ENCODE results near the gene PCNX1. TPM values are rescaled to one million over a fixed set of nuclear protein-coding genes. Genes with fewer than 3 reads are reported as not detected.

PCNX1 gene
- total RNA-seq, 1 donor from 2014 or later = 32.6 TPM

DNA sequence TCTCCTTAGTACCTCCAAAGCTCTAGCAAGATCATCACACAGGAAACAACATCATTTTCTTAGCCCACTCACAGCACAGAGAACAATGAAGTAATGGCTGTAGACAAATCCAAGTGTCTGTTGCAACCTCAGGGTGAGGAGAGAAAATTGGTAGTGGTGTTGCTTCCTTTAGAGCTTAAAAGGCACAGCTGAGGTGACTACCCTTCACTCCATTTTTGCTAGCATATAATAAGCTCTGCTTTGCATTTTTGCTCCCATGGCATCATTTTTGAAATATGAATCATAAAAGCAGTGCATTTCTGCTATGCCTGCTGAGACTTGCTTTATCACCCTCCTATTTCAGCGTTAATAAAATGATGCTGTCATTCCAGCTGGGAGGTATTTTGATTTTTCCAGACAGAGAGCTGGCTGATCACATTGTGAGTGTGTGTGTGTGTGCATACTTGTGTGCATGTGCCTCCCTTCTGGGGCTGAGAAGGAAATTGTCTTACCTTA is 18.5 kb upstream of the PCNX1 start:
- no peak for DNase-seq (ENCODE audit: low read depth, low spot score)

DNA sequence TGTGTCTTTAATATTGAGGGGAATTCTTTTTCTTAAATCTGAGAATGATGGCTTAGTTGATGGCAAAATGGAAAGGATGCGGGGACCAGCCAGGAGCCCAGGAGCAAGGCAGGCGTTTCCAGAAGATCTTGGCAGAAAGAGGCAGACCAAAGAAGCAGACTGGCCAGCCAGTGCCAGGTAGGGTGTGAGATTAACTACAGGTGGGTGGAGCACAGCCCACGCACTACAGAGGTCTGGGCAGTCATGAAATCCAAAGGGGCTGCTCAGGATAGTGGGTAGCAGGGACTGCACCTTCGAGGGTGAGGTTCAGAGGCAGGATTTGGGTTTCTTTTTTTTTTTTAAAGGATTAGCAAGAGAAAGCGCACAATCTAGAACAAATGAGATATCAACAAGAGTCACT is 17.7 kb upstream of the PCNX1 start:
- no peak for DNase-seq (ENCODE audit: low read depth, low spot score)

DNA sequence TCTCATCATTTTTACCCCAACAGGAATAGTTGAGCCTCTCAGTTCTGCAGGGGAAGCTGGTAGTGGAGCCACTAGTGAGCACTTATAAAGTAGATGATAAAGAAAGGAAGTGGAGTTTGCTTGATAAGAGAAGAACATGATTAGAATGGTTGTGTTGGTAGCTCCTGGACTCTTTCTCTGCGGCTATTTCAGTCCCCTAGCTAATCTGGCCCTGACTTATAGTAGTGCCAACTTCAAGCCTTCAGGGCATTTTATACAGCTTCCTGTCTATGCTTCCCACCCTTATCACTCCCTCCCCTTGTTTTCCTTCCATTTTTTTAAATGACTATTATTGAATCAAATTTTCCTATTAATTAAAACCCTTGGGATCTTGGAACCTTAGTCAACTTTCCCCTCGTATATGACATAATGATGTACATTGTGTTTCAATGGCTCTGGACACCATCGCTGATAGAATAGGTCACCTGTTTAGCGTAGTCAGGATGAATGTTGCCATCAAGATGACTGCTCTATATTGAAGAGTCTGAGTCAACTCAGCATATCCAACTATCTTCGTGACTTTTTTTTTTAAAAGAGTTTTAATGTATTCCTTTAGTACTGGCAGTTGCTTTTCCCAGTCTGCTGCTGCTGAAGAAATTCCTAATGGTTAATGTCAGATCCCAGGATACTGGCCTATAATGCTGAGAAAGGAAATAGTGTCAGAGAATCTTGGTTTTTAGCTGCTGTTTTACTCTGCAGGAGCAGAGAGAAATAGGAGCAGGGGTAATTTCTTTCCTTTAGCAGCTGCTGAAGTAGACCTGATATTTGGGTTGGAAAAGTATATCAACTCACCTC is 16.2 kb upstream of the PCNX1 start:
- no peak for DNase-seq (ENCODE audit: low read depth, low spot score)

DNA sequence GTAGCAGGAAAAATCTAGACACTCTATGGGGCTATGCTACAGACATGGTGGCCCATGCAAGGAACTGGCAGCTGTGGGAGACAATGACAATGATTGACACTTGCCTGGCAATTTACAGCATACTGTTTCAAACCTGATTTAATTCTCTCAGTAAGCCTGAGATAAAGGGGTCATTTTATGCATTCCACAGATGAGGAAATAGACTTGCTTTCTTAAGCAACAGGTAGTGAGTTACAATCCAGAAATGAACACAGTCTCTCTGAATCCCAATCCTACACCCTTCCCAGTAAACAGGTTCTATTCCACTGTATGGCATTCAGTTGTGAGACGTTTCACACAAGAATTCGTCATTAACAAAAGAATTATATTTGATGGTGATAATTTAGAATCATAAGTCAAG is 15.5 kb upstream of the PCNX1 start:
- DNase-seq (ENCODE audit: low read depth, low spot score) = no peak

DNA sequence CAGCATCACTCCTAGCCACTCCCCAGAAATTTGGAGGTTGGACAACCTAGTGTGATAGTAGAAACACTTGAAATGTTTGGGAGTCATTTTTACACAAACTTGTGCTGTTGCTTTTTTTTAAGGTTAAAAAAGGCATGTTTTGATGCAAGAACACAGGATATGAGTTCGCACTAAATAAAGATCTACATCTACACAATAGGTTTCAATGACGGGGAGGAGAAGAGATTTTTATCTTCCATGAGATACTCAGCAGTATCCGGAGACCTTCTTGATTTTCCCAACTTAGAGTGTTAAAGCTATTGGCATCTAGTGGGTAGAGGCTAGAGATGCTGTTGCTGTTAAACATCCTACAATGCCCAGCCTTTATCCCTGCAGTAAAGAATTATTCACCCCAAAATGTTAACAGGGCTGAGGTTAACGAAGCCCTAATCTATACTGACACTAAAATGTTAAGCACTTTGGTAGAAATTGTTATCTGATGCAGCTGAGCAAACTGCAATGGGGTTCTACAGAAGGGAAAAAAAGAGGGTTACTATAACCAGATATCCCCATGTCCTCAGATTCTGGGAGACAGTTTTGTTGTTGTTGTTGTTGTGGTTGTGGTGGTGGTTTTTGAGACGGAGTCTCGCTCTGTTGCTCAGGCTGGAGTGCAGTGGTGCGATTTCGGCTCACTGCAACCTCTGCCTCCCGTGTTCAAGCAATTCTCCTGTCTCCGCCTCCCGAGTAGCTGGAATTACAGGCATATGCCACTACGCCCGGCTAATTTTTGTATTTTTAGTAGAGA is 14.0 kb upstream of the PCNX1 start:
- DNase-seq (ENCODE audit: low read depth, low spot score) = no peak

DNA sequence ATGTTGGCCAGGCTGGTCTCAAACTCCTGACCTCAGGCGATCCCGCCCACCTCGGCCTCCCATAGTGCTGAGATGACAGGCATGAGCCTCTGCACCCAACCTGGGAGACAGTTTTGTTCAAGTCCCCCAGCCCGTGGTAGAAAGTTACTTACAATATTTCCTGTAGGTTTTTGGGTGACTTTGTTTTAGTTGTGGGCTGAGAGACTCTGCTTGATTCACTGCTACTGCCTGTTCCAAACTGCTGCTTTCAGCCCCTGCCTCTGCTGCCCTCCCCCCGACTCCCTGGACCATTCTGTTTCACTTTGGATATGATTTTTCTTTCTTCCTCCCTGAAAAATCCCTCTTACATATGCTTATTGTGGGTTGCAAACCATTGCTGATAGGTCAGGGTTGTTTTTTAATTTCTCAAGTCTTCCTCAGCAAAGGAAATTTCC is 13.4 kb upstream of the PCNX1 start:
- no peak for DNase-seq (ENCODE audit: low read depth, low spot score)

DNA sequence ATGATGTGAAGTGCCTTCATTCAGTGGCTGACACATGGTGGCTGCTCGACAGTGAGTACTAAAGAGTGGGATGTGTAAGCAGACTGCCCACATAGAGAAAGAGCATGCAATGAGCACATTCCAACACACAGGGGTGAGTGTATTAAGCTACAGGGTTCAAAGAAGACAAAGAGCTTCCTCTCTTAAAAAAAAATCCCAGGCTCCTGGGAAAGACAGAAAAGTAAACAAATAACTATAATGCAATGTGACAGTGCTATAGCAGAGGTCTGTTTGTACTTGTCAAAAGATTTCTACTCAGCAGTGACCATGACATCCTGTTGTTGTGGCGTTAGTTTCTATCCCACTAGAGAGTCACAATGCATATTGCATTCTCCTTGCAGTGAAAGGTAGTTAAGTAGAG is 12.4 kb upstream of the PCNX1 start:
- DNase-seq (ENCODE audit: low read depth, low spot score) = no peak

DNA sequence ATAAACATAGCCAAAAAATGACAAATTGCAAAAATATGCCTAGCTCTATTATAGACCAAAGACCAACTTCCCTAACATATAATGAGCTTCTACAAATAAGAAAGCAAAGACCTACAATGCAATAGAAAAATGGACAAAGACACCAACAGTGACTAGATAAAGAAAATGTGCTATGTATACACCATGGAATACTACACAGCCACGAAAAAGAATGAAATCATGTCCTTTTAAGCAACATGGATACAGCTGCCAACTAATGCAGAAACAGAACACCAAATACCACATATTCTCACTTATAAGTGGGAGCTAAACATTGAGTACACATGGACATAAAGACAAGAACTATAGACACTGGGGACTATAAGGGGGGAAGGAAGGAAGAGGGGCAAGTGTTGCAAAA is 10.9 kb upstream of the PCNX1 start:
- no peak for DNase-seq (ENCODE audit: low read depth, low spot score)

DNA sequence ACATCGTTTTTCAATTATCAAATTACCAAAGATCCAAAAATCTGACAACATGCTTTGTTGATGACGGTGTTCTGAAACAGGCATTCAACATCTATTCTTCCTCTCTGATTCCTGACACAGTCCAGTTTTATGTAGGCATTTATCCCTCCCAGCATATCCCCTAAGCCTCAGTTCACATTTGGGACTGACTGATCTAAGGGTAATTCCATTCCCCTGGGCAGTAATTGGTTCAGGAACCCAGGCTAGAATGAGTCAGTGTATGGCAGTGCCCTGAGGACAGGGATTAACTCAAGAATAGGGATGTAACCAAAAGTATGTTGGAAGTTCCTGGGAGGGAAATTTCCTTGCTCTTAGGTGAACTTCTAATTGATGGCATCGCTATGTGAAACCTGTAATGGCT is 10.3 kb upstream of the PCNX1 start:
- no peak for DNase-seq (ENCODE audit: low read depth, low spot score)

DNA sequence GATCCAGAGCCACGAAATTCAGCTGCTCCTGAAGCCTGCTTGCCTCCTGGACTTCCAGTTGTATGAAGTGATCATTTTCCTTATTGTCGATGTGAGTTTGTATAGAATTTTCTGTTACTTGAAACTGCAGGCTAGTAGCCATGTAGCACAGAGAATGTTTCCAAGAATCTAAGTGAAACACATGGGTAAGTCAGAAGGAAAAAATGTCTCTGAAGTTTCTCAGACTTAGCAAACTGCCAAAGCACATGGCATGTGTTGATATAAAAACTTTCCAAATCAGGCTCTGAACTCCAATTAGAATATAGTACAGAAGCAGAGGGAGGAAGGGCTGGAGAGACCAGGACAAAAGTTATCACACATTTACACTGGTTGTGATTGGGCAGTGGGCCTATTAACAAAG is 9.8 kb upstream of the PCNX1 start:
- DNase-seq (ENCODE audit: low read depth, low spot score) = no peak

DNA sequence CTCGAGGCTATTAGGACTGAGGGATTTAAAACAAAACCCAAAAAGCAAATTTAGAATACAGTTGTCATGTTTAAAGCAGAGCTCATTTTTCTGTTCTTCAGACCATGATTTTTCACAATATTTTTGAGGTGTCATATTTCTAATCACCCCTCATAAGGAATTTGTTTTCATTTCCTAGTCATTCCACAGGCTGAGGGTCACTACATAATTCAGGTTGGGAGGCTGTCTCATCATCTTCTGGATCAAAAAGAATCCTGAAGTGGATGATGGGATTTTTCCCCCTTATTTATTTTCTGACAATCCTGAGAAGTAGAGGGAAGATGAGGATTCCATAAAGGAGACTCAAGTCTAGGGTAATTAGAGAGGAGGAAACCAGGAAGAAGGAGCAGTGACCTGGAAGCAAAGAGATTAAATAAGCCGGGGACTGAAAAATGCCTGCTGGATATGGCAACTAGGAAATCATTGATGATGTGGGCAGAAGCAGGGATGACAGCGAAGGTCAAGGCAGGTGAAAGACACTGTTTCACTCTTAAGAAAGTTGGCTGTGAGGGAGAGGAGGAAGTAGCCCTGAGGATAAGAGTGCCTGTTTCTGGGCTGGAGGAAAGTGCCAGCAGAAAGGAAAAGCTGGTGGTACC is 9.0 kb upstream of the PCNX1 start:
- DNase-seq (ENCODE audit: low read depth, low spot score) = no peak

DNA sequence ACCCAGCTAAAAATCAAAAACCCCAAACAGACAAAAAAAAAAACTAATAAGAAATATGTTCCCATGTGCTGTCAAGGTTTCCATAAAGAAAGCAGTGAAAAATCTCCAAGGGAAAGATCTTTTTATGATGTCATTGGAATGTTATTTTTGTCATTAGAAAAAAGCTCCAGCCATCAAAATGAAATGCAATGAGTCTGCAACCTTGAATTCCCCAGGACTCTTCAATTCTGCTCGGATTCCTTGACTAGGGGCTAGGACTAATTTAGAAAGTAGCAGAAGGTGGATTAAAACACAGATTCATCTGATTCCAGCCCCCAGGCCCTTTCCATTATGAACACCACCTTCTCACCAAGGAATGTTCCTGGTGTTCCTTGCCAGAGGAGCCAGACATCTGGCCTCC is 6.0 kb upstream of the PCNX1 start:
- DNase-seq (ENCODE audit: low read depth, low spot score) = no peak

DNA sequence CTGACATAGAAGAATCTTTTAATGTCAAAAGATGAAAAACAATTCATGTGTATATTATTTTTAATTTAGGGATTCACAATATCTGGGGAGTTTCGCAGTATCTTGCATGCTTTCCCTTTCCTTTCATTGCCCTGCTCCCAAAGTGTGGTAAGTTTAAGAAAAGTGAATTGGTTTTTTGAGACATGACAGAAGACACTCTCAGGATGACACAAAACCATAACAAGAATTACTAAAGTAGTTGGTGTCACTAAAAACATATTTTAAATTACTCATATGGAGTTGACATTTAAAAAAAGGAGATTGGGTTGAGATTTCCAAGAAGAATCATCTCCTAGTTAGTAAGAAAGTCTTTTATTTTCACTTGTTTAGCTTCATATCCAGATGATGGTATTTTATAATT is 5.1 kb upstream of the PCNX1 start:
- no peak for DNase-seq (ENCODE audit: low read depth, low spot score)

DNA sequence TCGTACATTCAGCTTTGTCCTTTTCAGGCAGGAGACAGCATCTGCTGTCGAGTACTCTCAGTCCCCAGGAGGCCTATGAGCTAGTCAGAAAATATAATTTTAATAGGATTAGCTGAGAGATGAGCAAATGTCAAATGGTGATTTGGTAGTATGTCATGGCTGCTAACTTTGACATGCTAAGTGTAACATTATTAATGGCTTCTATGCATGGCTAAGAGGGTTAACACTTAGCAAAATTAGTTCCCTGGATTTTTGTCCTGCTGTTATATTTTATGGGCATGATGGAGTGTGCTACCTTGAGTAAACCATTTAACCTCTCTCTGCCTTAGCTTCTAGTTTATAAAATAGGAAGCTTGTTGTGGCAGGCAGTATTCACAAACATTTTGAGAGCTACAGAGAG is 2.9 kb upstream of the PCNX1 start:
- DNase-seq (ENCODE audit: low read depth, low spot score) = no peak

DNA sequence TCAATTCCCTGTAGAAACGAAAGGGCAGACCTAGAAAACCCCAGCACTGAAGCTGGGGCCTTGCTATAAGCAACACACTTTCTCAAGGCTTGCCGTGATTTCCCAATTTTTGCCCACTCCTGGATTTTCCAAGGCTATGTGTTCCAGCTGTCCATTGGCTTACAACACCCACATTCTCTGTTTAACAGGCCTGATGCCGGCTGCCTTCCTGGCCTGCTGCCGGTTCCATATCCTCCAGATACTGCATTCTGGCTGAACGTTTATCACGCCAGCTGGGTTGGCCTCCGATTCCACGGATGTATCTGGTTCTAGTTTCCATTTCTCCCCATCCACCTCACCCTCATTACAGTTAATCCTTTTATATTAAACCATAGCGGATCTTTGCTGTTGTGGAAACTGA is 2.0 kb upstream of the PCNX1 start:
- peak; percentile 40 for DNase-seq (ENCODE audit: low read depth, low spot score)

DNA sequence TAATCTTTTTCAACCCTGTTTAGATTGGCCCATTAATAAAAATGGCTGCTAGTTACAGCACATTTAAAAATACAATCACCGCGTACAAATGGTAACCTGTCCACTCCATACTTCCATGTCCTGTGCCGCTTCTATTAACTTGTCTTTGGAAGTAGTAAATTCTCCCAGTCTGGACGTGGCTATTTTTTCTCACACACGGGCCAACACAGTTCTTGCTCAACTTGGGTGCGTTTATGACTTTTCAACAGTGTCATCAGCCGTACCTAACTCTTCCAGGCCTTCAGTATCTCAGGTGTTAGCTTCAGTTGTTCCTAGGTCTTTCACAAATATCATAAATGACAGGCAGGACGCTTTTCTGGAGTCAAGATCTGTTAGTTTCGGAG is 475 bp upstream of the PCNX1 start:
- no peak for DNase-seq (ENCODE audit: low read depth, low spot score)

DNA sequence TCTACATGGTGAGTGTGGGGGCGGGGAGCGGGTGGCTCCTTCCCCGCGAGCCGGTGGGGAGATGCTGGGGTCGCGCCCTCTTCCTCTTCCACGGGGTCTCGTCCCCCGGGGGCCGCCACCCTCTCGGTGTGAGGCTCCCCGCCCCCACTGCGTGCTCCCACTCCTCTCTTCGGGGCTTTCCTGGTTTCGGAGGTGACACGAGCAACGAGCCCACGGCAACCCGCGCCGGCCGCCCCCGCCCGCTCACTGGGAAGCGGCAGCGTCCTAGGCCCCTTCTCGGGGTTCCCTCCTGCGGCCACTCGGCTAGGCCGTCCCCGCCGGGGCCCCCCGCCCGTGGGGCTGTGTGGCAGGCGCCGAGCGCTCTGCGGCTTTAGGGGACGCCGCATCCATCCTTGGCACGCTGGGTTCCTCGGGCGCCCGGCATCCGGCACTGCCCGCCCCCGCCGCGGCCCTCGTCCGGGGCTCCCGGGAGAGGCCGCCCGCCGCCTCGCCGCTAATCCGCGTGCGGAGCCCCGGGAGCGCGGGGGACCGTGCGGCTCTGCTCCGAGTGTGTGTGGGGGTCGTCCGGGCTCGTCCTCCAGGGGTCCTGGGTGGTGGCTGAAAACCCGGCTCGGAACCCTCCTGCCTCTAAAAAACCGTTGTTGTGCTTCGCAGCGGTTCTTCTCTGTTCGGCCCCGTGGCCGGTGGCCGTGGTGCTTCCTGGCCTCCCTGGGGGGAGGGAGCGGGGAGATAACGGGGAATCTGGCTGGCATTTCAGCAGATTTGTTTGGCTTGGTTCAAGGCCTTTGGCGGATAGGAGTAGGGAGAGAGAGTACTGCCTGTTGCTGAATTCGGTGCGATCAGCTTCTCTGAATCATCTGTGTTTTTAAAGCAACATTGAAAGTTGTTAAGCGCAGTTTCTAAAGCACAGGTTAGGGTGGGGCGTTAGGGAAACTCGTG is 1.0 kb downstream of the PCNX1 start:
- DNase-seq (ENCODE audit: low read depth, low spot score) = no peak

DNA sequence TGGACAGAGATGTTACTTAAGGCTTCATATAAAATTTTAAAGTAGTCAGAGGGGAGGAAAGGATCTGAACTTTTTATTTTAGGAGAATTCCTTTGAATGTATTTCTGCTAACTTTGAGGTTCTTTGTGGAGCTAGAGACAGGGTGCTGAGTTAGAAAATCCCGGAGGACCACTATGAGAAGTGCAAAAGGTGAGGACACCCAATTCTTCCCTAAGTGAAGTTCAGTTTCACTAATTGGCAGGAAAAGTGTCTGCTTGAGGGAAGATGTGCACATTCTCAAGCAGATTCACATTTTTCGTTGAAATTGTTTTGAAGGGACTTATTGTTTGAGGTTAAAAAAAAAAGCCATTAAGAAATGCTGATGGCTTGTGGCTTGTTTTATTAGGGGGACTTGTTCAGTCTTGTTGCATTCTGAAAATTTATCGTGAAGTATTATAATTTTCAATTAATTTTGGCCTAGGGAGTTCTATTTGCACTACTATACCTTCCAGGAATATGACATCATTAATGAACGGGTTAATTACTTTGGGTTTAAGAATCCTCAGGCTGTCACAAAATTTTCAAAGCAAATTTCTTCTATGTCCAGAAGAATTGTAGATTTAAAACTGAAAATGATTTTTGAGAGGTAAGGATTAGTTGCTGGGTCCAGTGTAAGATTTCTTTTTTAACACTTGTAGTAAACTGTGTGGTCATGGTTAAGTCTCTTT is 1.8 kb downstream of the PCNX1 start:
- no peak for DNase-seq (ENCODE audit: low read depth, low spot score)

DNA sequence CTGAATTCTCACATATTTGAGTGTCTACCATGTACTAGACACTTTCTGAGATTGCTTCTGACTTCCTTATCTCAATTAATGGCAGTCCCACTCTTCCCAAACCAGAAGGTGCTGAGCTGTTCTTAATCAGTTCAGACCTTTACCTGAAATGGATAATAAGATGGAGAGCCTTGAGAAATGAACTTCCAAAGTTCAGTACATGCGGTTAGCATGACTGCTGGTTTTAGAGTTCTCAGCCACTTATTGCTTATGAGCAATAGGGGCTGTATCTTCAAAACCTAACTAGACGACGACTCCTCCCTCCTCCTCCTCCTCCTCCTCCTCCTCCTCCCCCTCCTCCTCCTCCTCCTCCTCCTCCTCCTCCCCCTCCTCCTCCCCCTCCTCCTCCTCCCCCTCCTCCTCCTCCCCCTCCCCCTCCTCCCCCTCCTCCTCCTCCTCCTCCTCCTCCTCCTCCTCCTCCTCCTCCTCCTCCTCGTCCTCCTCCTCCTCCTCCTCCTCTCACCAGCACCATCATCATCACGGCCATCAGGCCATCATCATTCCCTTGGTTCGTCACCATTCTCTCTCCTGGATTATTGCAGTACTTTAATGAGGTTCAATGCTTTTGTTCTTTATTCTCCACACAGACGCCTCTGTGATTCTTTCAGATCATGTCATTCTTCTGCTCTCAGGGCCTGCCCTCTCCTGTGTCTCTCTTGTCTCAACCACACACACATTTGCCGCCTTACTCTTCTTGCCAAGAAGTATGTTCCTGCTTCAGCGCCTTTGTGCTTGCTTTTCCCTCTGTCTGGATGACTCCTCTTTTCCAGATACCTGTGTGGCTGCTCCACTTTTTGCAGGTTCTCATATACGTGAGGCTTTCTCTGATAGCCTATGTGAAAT is 2.7 kb downstream of the PCNX1 start:
- DNase-seq (ENCODE audit: low read depth, low spot score) = no peak

DNA sequence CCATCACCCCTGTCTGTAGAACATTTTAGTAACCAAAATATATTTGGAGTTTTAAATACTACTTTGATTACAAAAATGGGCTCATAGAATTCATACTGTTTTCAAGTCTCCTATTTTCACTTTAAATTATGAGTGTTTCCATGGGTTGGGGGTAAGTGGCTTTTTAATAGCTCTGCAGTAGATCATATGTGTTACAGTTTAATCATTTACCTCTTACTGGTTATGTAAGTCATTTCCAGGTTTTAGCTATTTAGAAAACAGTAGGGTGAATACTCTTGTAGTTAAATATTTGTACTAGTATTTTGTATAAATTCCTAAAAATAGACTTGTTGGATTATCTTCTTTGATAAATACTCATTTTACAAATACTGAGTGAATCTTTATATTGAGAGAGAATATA is 8.2 kb downstream of the PCNX1 start:
- no peak for DNase-seq (ENCODE audit: low read depth, low spot score)
